Pons (tissue), 1 donor: Measurements from ENCODE around the gene TPST1.
"Not testable (repeated sequence)": the region's sequence is repeated elsewhere in the genome, so short reads cannot be mapped to it uniquely, and the experiment has no call there.

Experiments used
- DNase-seq: peaks from one replicate; pipeline ENCODE4 v3.0.0-alpha.2; 2016; ENCODE audit warnings: low spot score

Gene TPST1

GRCh38 chr7:66331883-66332282 is 126.7 kb downstream of the TPST1 start:
- DNase-seq: no peak

GRCh38 chr7:66333443-66333842 is 128.3 kb downstream of the TPST1 start:
- no peak for DNase-seq

DNA sequence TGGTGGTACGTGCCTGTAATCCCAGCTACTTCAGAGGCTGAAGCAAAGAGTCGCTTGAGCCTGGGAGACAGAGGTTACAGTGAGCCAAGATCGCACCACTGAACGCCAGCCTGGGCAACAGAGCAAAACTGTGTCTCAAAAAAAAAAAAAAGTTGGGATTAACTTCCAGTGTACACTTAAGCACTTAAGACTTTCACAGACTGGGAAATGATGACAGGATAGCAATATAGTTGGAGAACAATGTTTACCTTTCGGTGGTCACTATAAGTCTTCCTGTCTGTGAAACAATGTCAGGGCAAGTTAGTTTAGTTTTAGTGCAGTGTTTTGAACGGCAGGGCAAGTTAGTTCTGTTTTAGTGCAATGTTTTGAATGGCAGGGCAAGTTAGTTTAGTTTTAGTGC is 130.2 kb downstream of the TPST1 start:
- DNase-seq: no peak

GRCh38 chr7:66336760-66337159 is 131.6 kb downstream of the TPST1 start:
- DNase-seq: no peak

DNA sequence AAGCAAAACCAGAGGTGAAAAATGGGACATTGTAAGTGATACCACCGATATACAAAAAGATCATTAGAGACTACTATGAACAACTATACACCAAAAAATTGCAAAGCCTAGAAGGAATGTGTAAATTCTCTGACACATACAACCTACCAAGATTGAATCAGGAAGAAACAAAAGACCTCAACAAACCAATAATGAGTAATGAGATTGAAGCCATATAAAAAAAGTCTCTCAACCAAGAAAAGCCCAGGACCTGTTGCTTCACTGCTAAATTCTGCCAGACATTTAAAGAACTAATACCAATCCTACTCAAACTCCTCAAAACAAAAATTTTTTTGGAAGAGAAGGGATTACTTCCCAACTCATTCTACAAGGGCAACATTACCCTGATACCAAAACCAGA is 134.0 kb downstream of the TPST1 start:
- DNase-seq: no peak

- DNase-seq: no peak
Observed at GRCh38 chr7:66344166-66344565, 139.0 kb downstream of the TPST1 start.

GRCh38 chr7:66348531-66348930 is 143.4 kb downstream of the TPST1 start:
- DNase-seq: no peak

DNA sequence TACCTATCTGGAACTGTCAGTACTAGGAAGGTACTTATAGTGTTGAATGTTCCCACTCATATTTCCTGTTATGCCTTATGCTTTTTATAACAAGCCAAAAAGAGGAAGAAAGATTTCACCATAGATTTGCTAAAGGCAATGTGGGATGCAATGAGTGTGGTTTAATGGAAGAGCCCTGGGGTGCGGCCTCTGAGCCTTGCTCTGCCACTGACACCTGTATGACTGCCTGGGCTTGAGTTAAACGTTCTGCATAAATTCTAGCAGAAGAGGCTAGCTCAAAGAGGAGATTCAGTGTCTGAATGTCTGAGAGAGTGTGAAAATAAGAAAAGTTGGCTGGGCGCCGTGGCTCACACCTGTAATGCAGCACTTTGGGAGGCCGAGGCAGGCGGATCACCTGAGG is 143.8 kb downstream of the TPST1 start:
- DNase-seq: no peak

- DNase-seq: peak; percentile 5
Observed at GRCh38 chr7:66352071-66352470, 146.9 kb downstream of the TPST1 start.

- DNase-seq: no peak
Observed at GRCh38 chr7:66353547-66353946, 148.4 kb downstream of the TPST1 start.

DNA sequence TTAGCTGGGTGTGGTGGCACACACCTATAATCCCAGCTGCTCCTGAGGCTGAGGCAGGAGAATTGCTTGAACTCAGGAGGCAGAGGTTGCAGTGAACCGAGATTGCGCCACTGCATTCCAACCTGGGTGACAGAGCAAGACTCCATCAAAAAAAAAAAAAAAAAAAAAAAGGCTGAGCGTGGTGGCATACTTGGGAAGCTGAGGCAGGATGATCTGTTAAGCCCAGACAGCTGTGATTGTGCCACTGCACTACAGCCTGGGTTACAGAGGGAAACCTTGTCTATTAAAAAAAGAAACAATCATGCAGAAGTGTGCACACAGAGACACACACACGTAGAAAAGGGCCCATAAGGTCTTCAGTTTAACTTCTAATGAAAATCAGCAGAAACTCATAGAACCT is 150.6 kb downstream of the TPST1 start:
- DNase-seq: no peak

GRCh38 chr7:66356277-66356721 is 151.2 kb downstream of the TPST1 start:
- DNase-seq: no peak

DNA sequence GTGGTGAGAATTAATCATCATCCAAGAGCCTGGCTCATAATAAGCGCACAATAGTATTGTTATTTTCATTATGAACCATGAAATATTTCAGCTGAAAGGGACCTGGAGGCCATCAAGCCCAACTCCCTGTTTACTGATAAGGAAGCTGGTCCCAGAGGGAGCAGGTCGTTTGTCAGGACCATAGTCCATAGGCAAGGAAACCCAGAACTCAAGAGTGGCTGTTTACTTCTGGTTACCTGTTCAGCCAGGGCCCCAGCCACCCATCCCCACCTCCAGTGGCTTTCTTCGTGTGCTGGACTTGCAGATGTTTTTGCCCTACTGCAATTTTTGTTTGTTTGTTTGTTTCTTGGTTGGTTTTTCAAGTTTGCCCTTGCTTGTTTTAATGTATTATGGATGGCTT is 152.0 kb downstream of the TPST1 start:
- no peak for DNase-seq

DNA sequence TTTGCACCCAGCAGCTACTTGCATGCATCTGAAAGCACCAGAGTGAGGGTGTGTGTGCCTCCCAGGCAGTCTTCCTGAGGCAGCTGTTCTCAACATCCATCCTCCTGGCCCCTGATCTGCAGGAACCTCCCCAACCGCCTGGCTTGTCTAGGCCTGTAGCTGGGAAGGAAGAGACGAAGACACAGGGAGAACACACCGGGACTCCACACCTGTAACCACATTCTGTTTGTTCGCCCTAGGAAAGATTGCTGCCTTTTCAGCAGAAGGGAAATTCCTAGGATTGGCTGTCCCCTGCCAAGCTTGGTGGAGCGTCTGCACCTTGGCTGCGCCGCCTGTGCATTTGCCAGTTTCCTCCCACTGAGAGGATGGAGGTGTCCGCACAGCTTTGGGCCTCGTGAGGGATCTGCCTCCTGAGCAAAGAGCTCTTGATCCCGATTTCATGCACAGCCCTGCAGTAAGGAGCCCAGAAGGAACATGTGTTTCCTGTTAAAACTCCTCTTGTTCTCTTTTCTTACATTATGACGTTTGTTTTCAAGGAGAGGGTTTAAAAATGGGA is 154.6 kb downstream of the TPST1 start:
- peak; percentile 8 for DNase-seq

GRCh38 chr7:66362136-66362535 is 157.0 kb downstream of the TPST1 start:
- DNase-seq: no peak

DNA sequence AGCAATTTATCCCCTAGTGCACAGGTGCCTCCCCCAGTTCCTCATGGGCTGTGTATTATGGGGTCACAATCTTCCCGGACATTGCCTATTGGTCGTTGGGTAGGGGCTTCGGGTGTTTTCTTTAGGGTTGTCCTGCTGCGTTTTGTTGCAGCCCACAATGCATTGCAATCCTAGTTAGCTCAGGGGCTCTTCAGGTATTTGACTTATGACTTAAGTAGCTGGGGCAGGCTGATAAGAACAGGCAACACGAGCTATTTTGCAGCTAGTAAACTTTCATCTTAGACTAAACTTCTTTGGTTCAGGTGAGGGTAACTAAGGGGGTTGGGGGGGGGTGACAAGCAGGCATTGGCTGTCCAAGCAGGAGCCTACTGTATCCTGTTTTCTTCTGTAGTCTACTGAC is 158.5 kb downstream of the TPST1 start:
- DNase-seq: no peak

DNA sequence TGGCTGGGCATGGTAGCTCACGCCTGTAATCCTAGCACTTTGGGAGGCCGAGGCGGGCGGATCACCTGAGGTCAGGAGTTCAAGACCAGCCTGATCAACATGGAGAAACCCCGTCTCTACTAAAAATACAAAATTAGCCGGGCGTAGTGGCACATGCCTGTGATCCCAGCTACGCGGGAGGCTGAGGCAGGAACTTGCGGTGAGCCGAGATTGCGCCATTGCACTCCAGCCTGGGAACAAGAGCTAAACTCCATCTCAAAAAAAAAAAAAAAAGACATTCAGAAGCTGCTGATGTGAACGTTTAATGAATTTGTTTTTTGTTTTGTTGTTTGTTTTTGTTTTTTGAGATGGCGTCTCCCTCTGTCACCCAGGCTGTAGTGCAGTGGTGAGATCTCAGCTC is 159.9 kb downstream of the TPST1 start:
- DNase-seq: not testable (repeated sequence)

DNA sequence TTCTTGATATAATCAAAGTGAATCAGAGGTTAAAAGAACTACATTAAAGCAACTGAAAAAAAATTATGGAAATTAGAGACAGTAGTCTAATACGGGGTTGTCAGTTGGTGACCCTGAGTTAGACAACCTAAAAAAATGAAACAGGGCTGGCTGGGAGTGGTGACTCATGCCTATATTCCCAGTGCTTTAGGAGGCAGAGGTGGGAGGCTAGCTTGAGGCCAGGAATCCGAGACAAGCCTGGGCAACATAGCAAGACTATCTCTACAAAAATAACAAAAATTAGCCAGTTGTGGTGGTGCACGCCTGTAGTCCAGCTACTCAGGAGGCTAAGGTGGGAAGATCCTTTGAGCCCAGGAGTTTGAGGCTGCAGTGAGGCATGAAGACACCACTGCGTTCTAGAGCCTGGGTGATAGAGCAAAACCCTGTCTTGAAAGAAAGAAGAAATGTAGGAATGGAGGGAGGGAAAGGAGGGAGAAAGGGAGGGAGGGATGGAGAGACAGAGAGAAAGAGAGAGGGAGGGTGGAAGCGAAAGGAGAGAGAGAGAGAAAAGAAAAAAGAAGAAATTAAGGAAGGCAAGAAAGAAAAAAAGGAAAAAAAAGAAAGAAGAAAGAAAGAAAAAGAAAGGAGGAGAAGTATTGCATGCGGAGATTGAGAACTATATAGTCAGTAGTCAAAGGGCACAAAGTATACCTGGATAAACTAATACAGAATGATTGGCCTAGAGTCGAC is 166.1 kb downstream of the TPST1 start:
- no peak for DNase-seq

GRCh38 chr7:66374141-66374840 is 169.2 kb downstream of the TPST1 start:
- not testable (repeated sequence) for DNase-seq

DNA sequence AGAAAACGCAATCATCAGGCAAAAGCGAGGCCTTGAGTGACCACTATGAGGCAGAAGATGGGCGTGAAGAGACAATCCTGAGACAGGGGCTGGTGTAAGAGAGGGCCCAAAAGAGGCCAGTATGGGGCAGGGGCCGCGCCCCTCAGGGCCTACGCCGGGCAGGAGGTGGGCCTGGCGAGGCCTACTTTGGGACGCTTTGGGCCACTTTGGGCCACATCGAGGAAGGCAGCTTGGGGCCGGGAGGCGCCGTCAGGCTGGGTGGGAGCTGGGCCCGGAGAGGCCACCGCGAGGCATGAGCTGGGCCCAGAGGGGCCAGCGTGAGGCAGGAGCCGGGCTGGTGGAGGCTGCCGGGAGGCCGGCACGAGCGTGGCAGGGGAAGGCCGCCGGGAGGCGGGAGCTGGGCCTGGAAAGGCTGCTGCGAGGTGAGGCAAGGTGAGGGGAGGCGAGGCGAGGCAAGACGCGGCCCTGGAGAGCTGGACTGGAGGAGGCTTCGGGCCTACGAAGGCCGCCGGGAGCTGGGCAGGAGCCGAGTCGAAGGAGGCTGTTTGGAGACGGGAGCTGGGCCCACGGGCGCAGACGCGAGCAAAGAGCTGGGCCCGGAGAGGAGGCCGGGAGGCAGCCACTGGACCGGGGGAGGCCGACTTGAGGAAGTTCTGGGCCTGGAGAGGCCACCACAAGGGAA is 171.3 kb downstream of the TPST1 start:
- DNase-seq: no peak

- DNase-seq: no peak
Observed at GRCh38 chr7:66377045-66377444, 171.9 kb downstream of the TPST1 start.

- no peak for DNase-seq
Observed at GRCh38 chr7:66377714-66378113, 172.6 kb downstream of the TPST1 start.
